ENCODE results near the gene GNG11.

Gene GNG11

GRCh38 chr7:93948873-93949272, 27.3 kb downstream of the GNG11 start:
- DNase-seq (ENCODE audit: low spot score) = no peak

DNA sequence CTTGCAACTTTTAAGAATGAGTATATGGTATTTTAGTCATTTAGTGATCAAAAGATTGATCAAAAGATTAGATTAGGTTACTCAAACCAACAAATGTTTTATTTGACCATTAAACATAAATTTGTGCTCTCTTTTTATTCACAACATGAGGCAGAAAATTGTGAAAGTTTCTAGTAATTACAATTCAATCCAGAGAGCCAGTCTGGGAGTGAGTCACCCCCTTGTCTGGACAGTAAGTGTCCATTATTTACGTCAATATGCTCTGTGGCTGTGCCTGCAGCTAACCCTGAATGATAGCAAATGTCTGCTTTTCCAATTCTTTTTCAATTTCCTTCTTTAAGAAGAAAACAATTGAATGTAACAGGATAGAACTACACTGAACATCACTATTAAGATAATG, 27.9 kb downstream of the GNG11 start:
- DNase-seq (ENCODE audit: low spot score) = no peak

- no peak for DNase-seq (ENCODE audit: low spot score)
Observed at GRCh38 chr7:93955304-93955703, 33.8 kb downstream of the GNG11 start.

DNA sequence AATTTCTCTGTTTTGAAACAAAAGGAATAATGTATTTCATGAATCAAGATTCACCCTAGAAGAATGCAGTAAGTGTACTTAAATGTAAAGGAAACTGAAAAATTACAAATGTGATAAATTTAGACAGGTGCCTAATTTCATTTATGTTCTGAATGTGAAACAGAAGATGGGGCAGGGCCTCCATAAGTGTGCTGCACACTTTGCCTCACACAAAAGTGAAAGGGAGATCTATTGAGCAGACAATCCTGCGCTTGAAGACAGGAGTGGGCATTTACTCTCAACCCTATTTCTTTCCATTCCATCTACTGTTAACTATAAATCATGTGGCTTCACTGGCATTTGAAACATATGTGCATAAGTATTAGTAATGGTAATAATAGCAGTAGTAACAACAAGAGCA, 36.2 kb downstream of the GNG11 start:
- DNase-seq (ENCODE audit: low spot score) = no peak

- no peak for DNase-seq (ENCODE audit: low spot score)
Observed at GRCh38 chr7:93958216-93958615, 36.7 kb downstream of the GNG11 start.

DNA sequence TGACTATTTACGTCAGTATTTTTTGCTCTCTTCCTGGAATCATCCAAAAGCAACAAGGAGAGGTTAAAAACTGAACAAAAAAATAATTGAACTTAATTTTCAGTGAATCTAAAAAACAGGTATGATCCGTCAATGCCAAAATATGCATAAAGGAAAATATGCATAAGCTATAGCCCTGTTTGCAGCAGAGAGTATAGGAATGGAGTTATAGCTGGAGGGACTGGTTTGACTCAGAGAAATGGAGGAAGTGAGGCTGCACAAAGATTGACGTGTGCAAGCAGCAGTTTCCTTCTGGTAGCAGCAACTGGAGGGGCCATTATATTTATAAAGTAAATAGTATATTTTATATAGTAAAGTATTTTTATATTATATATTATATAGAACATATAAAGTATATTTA, 37.1 kb downstream of the GNG11 start:
- no peak for DNase-seq (ENCODE audit: low spot score)

DNA sequence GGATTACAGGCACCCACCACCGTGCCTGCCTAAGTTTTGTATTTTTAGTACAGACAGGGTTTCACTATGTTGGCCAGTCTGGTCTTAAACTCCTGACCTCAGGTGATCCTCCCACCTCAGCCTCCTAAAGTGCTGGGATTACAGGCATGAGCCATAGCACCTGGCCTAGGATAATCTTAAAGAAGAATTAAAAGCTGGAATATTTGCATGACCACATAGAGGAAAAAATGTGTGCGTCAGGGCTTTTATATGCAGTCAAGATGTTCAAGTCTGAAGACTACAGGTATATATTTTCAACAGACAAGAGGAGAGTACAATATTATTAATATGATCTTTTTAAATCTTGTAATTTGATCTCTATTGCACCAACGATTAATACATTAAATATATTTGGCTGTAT, 39.5 kb downstream of the GNG11 start:
- no peak for DNase-seq (ENCODE audit: low spot score)

- DNase-seq (ENCODE audit: low spot score) = no peak
Observed at GRCh38 chr7:93964262-93964661, 42.7 kb downstream of the GNG11 start.

DNA sequence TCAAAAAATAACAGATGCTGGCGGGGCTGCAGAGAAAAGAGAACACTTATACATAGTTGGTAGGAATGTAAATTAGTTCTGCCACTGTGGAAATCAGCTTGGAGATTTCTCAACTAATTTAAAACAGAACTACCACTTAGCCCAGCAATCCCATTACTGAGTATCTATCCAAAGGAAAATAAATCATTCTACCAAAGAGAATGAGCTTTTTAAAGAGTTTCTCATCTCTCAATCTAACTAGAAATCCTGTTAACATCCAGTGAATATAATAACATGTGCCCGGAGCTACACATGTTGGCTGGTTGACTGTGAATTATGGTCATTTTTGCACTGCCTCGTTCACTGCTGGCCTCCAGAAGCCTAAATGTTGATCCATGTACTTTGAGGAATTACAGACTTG, 43.3 kb downstream of the GNG11 start:
- DNase-seq (ENCODE audit: low spot score) = no peak

DNA sequence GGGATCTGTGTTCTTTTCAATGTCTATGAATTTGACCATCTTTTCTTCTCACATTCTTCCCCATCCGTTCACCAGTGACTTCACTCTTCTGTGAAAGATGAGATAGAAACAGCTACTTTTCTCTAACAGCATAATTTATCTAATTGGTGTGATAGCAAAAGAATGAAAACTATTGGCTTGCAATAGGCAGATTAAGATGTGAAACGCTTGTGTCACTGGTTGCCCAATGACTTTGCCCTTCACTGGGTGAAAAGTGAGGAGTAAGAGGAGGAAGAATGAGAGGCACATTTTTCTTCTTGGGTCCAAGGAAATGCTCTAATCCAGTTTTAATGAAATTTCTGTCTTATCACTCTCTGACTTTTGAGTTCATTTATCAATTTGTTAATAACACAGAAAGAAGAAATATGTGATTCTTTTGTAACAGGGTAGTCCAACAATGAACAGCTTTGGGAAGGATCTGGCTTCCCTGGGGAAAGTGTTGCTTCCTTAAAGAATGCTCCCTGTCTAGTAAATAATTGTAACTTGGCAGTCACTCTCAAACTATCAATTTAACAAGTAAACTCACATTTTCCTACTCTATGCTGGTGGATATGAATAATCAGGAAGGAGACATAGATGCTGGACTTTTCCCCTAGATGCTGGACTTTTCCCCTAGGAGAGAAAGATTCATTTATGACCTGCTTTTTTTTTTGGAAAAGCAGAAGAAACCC, 47.5 kb downstream of the GNG11 start:
- DNase-seq (ENCODE audit: low spot score) = no peak

DNA sequence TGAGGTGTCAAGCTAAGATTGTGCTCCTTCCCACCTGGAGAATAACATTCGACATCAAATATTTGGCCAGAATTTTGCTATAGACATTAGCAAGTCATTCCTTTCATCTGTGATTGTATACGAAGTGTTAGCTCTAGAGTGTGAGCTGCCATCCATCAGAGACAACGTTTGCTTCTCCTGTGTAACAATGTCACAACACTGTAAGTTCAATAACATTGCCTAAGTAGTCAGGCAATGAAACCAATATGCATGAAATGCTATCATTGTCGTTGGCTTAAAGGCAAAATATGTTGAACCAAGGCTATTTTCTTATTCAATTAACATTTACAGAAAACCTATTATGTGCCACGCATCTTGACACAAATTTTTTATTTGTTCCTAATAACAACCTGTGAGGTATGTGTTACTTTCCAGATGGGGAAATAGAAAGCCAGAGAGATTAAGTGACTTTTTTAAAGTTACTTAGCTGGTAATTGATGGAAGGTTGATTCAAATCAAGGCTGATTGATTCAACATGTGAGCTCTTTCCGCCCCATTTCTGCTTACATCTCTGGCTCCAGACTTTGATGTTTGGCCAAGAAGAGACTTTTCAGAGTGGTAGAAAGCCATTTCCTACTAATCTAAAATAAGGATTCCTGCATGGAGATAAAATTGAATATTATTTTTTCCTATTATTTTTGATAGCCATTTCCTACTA, 50.6 kb downstream of the GNG11 start:
- DNase-seq (ENCODE audit: low spot score) = no peak

GRCh38 chr7:93973134-93973533, 51.6 kb downstream of the GNG11 start:
- DNase-seq (ENCODE audit: low spot score) = no peak

- DNase-seq (ENCODE audit: low spot score) = no peak
Observed at GRCh38 chr7:93977211-93977950, 55.8 kb downstream of the GNG11 start.
